Measurements from ENCODE around the gene CREG2.

DNA sequence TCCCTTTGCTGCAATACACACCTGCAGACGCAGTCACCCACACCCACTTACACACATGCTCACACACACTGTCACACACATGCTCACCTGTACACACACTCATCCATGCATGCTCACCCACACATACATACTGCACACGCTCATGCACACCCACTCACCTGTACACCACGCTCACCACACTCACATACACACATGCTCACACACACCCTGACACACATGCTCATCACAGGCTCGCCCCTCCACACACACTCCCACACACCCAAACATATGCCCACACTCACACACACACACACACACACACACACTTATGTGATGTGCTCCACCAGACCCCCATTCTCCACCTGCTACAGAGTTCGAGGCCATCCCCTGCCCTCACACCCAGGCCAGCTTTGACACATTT lies 22.8 kb upstream of the CREG2 start:
- TF ChIP-seq CTCF (IDR thresholded peaks at IDR 0.05) (no peak), POLR2A (IDR thresholded peaks at IDR 0.05) (no peak)

Data from sigmoid colon (tissue), 3 donors.